Dermis microvascular lymphatic vessel endothelial cell (primary cell): ENCODE data around the gene TMEM38B. TPM values are rescaled to one million over a fixed set of nuclear protein-coding genes. Genes with fewer than 3 reads are reported as not detected.
A peak's percentile ranks its signal among the peaks of the same experiment; 100 is the strongest.

Experiments
- DNase-seq, 2 donors: peaks; one replicate each; pipeline versions ENCODE4 v3.0.0 to v3.0.0-alpha.2; 2010; ENCODE audit warnings: low read depth in 2 of 2
- total RNA-seq: library from RNA; depleted of rRNA; stranded (reverse); fragments of >200 nt; gene quantifications from 2 replicates; pipeline ENCODE4 v1.2.1, GENCODE V29; 2014

TMEM38B gene, protein sequence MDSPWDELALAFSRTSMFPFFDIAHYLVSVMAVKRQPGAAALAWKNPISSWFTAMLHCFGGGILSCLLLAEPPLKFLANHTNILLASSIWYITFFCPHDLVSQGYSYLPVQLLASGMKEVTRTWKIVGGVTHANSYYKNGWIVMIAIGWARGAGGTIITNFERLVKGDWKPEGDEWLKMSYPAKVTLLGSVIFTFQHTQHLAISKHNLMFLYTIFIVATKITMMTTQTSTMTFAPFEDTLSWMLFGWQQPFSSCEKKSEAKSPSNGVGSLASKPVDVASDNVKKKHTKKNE
- 5.1 and 7.7 TPM in 2 replicates for total RNA-seq

DNA sequence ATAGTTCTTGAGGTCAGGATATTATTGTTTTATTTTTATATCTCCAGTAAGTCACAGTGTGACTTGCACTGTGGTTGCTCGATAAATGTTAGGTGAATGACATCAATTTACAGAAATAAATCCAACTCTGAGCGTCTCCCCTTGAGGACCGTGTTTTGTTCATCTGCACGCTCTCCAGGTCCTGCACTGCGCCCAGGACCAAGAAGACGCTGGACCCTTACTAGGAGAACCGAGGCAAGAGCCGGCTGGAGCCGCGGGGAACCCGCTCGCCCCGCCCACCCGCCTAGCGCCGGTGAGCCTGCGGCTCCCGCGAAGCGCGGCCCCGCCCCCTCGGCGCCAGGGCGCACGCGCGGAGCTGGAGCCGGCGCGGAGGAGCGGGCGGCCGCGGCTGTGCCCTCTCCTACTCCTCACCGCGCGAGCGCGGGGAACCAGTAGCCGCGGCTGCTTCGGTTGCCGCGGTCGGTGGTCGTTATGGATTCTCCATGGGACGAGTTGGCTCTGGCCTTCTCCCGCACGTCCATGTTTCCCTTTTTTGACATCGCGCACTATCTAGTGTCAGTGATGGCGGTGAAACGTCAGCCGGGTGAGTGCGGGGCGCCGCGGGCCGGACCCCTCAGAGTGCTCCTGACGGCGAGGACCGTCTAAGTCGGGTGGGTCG lies at the start of gene TMEM38B:
TSS of gene TMEM38B (plus strand) at position 352 of the 658 bp plus-strand sequence. CDS start at position 472, 120 bp downstream.
- DNase-seq = peak in 1 of 2 donors; percentile 73

DNA sequence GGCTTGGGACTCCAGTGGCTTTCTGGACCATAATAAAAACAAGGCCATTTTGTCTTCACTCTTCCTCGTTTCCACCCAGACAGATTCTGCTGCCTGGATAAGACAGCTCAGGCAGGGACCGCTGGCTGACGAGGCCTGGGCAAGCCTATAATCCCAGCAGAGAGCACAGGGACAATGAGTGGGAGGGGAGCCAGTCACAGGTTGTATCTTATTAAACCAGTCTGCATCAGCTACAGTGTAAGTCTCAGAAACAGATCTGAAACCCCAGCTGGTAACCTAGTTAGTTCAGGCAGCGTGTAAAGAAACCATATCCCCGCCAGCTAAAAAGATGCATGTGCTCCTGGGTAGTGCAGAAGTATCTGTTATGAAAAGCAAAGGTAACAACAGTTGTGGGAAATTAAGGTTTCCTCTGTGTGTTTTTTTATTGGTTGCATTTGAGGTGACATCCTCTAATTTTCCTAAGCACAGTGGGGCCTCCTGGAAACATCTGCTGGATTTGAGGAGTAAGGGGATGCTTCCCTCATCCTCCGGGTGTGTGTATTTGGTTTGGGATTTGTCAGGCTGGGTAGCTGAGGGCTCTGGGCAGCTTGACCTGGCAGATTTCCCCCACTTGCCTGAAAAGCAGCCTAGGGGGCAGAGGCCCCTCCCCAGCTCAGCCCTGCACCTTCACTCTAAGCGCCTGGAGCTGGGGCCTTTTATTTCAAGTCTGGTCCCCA lies 47.3 kb upstream of the TMEM38B start:
- DNase-seq = no peak

DNA sequence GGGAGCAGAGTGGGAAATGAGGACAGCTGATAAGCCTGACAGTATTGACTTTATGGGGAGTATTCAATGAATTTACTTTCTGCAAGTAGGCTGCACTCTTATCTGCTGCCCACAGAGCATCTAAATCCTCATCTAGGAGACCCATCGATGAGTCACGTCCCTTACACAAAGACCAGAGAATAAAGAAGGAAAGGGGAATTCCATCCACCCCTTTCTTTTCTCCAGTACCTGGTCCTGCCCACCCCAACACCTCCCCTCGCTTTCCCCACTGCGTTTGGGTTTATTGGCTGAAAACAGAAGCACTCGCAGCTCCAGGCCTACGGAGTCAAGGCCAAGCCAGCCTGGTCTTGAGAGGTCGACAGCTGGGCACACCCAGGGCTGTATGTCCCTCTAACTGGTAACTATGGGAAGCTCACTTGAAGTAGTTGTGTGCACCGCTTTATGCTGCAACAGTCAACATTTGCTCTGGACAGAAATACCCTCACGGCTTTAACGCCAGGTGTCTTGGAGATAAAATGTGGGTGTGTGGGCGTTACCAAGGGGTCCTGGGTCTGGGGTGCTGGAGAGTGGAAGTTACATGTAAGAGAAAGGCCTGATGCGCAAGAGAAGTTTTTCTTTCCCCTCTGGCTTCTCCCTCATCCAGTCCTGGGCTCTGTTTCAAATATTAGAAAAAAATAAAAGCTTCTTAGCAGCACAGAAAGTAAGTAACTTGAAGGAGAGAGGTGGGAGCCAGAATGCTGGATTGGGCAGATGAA lies 46.6 kb upstream of the TMEM38B start:
- peak in 1 of 2 donors; percentile 11 for DNase-seq

DNA sequence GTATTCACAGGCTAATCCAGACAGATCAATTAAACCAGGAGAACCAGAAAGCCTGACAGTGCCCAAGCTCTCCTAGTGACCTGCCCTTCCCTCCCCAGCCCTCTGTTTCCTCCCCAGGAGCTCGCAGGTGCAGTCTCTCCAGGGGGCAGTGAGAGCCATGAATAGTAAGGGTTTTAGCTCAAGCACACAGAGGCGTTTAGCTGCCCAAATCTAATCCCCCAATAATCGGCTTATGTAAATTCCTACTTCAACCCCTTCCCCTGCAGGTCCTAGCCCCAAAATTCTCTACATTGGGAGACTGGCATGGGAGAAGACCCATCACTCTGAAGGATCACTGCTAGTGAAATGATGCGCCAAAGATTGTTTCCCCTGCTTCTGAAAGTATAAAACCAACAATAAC lies 42.5 kb upstream of the TMEM38B start:
- DNase-seq = no peak

DNA sequence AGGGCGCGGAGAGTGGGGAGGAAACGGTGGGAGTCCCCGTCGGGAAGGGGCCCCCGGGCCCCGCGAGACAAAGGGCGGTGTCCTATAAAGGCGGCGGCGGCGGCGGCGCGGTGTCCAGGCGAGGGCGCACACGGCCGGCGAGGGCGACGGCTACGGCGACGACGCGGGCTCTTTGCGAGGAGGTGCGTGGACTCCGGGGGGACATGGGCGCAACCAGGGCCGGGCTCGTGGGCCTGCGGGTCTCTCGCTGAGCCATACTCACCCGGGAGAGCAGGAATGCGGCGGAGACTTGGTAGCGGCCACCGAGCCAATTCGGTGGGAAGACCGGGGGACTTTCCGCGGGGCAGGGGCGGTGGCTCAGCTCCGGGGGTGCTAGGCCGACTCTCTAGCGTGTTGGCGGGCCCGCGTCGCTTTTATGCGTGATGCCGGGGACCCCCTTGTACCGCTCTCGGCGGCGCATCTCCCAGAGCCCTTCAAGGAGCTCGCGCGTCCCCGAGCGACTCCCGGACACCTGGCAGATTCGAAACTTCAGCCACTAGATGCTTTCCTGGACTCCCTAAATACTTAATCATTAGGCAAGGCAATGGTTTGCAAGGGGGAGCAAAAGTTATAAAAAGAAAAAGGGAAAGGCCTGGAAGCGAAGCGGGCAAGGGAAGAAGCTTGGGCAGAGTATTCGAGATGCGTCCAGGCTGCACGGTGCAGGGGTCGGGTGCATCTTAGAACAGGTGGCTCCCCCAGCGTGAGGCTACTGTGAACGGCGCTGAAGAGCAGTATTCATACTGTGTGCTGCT lies 38.0 kb upstream of the TMEM38B start:
- peak in 1 of 2 donors; percentile 13 for DNase-seq

DNA sequence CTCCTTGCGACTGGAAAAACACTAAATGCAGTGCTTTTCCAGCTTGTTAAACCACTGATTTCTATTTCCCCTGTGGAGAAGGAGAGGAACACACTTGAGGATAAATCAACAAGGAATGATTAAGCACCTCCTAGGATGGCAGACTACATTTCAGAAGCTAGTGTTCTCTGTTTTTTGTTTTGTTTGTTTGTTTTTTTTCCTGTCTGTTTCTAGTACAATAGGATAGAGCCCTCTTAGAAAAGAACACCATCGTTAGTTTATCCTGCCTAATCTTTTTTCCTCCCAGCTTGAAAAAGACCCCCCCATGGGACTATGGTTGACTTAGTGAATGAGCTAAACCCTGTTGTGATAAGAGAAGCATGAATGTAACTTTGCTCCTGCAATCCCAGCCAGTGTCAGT lies 36.0 kb upstream of the TMEM38B start:
- no peak for DNase-seq

DNA sequence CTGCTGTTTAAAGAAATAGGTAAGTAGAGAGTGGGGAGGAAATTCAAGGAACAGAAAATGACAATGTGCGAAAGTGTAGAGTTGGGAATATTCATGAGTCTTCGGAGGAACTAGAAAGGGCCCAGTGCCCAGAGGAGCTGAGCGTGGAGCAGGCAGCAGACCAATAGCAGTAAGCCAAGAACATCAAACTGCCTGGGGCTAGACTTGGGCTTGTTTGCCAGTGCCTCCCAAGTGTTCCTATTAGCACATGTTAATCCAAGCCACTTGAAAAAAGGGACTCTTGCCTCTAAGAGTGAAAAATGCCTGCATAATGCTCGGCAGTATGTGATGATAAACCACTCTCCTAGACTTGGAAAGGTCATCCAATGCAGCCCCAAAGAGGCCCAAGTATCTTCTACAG lies 33.3 kb upstream of the TMEM38B start:
- no peak for DNase-seq

DNA sequence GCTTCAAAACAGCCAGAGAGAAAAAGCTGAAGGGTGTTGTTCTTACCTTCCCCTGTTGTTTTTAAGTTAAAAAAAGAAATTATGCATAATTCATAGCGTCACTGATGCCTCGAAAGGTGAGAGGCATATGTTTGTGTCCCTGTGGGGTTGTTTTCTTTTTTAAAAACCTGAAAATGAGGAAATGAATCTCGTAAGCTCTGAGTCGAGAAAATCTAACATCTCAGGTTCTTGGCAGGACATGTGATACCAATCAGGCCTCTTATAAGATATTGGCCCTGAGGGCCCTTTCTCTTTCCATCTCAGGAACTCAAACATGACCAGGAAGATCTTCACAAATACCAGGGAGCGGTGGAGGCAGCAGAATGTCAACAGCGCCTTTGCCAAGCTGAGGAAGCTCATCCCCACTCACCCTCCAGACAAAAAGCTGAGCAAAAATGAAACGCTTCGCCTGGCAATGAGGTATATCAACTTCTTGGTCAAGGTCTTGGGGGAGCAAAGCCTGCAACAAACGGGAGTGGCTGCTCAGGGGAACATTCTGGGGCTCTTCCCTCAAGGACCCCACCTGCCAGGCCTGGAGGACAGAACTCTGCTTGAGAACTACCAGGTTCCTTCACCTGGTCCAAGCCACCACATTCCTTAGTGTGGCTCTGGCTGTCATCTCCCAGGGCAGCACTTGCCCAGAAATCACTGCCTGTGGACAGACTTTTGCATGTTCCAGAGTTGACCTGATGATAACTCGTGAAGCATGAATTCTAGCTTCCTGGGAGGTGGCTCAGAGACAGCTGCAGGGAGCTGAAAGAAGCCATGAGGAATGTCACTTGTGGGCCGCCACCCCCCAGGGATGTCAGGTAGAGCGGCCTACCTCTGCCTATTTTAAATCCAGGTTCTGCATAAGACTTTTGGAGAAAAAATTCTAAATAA lies 31.9 kb upstream of the TMEM38B start, which contains the start of gene TAL2:
TSS of gene TAL2 (plus strand) at position 274 of the 921 bp plus-strand sequence. CDS start at position 314, 40 bp downstream.
- DNase-seq = no peak

DNA sequence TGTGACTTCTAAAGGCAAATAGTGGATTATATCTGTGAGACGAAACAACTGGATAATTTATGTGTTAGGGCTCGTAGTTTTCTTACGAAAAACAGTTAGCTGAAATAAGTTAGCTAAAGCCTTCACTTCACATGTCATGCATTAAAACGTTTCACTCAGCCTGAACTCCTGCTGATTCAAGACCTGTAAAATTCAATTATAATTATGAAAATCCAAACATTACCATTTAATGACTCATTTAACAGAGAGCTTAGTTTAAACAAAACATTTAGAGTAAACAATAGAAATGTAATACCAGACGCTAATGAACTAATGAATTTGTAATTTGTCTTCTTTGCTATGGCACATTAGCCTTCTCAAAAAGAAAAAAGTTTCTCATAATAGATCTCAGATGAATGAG lies 30.4 kb upstream of the TMEM38B start:
- DNase-seq = no peak

DNA sequence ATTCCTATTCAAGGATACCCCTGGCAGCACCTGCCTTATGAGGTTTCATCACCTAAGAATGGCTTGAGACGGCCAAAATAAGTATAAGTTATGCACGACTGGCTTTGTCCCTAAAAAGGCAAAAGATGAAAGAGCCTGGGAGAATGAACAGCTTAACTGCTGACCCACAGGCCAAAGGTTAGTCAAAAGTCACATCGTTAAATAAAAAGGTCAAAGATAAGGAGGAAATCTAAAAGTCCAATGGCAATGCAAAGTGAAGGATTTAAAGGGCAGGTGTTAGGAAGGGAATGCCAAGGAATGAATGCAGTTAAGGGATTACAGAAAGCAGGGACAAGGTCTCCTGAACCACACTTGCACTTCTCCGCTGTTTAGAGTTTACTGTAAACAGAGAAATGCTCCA lies 26.5 kb upstream of the TMEM38B start:
- no peak for DNase-seq

DNA sequence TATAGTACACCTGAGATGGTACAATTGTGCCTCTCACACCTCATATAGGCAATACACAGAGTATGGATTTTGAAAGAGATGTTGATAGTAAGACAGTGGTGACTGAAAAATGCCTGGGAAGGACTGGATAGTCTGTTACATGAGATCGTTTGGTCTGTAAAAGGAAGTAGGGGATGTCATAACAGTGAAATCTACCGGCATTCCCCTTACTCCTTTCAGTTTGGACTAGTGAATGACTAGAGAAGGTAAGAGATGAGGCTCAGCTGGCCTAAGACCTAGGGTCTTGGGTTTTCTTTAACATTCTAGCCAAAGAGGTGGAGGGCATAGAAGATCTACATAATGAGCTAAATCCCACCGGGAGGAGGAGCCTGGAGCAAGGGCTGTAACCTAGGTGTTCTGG lies 24.0 kb upstream of the TMEM38B start:
- DNase-seq = no peak

DNA sequence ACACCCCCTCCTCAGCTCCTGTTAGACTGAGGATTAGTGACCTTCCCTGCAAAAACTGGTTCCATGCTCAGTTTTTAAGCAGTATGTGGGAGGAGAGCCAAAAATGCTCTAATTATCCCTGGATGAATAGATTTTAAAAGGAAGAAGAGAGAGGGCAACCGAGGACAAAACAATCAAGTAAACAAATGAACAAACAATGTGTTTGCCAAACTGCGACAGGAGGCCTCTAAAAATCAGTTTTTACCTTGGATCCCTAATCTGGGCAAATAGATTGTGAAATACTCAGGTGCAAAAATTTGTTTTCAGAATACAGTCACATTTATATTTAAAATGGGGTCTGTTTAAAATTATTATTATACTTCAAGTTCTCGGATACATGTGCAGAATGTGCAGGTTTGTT lies 23.6 kb upstream of the TMEM38B start:
- no peak for DNase-seq

DNA sequence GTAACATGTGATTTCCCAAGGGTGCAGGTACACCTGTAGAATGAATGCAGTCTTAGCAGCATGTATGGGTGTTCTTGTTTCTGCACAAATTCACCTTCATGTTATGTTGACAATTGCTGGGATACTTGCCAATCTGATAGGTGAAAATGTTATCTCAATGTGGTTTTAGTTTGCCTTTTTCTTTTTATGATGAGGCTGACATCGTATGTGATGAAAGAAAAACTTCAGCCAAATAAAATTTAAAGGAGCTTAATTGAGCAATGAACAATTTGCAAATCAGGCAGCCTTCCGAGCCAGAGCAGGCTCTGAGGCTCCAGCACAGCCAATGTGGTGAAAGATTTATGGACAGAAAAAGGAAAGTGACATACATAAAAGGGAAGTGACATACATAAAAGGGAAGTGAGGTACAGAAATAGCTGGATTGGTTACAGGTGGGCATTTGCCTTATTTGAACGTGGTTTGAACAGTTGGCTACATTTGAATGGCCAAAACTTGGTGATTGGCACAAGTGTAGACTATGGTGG lies 21.6 kb upstream of the TMEM38B start:
- peak in 1 of 2 donors; percentile 31 for DNase-seq

DNA sequence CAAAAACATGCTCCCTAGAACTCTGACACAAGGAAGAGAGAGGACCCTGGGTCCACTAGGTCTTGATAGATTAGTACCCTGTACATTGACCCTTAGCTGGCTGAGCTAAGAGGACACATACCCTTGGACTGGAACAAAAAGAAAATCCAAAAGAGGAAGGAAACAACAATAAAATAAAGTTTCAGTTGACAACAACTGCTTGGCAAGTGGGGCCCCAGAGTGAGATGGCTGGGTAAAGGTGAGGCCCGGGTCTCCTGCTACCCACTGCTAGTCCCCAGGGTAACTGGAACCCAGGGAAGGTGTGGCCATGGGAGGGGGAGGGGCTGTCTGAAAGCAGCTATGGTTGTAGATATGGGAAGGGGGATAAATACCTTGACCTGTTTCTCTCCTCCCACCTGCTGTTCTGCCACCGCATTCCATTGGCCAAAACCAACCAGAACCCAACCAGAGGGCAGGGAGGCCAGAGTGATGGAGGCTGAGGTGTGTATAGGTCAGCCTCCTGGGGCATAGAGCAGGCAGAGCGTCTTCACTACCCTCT lies 20.4 kb upstream of the TMEM38B start:
- DNase-seq = no peak

DNA sequence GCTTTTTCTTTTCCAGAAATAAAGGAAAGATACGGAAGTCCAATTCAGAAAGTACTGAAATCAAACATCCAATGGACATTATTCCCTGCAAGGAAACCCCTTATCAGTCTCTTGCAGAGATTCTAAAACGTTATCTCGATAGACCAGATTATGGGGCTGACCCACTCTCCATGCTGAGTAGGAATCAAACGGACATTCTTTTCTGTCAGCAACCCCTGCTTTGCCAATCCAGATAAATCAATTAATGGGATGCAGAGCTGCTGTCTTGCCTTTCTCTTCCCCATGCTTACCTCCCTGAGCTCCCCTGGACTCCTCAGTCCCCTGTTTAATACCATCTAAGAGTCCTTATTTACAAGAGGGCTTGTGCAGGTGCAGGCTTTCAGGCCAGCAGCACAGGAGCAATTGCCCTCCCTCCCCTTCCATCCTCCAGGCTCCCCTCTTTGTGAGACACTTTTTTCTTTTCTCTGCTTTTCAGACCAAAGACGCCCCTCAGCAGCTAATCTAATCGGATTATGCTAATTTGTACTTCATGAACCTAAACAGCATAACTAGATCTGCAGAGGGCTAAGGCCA lies 17.9 kb upstream of the TMEM38B start:
- no peak for DNase-seq

DNA sequence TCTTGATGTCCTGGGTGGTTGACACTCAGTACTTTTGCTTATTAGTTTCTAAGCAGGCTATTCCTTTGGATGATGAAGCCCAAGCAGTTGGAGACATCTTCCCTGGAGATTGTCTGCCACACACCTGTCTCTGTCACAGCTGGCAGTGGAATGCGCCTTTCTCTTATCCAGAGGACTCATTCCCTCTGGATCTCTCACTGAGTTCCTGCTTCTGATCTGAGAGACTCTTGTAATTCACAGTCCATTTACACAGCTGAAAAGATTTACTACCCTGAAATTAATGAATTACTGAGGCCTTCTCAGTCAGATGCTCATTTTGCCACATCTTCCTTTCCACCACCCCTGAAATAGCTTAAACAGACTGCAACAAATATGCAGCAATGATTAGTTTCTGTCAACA lies 16.2 kb upstream of the TMEM38B start:
- no peak for DNase-seq

DNA sequence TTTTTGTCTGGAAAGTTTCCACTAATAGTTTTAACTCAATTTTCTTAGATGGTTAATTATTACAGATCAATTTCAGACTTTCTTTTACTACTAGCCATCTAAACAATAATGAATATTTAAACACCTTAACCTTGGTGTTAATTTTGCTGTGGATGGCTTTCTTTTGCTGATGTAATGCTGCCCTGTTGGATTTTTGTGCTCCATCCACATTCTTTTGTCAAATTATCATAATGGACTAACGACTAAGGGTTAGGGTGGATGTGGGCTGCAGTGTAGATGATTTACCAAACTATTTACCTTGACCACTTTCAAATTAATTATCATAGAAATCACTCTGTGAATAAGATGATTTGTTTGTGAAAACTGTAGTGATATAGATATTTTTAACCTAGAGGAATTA lies 15.6 kb upstream of the TMEM38B start:
- DNase-seq = no peak

DNA sequence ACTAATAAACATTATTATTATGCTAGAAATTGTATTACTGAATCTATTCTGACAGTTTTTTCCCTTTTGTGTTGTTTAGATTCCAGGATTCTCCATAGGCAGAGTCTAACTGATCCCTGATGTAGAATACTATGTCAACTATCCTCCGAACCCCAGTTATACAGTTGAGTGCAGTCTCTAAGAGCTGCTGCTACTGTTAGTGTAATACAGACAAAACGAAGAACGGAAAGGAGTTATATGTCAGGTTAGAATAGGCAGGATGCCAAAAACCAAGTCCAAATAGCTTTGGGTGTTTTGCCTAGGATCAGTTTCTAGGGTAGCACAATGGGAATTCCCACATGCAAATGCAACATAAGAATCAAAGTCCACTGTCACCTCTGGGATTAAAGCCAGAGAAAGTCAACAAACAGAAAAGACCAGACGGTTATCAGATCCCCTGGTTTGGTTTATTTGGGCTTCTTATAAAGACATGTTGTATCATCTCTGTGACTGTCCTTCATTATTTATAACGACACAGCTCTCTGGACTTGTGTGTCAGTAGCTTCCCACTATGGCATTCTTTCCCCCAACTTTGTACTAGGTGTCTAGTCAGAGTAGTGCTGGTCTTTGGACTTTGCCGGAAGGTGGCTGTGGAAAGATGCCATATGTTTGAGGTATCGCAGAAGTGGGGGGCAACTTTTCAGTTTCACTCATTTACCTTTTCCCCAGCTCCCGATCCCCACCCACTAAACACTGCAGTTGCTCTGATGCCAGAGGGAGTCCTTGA lies 14.9 kb upstream of the TMEM38B start:
- no peak for DNase-seq
